NOMO-1 (cell line): Measurements from ENCODE around the gene MATN4.
A peak's percentile ranks its signal among the peaks of the same experiment; 100 is the strongest.
"Not testable (repeated sequence)": the region's sequence is repeated elsewhere in the genome, so short reads cannot be mapped to it uniquely, and the experiment has no call there.

Experiments used
- DNase-seq, 2 experiments: peaks; one replicate each; lab custom pipeline; 2025; ENCODE audit not compliant: unreplicated experiment in 2 of 2; lab: John Stamatoyannopoulos, UW

The MATN4 gene, protein sequence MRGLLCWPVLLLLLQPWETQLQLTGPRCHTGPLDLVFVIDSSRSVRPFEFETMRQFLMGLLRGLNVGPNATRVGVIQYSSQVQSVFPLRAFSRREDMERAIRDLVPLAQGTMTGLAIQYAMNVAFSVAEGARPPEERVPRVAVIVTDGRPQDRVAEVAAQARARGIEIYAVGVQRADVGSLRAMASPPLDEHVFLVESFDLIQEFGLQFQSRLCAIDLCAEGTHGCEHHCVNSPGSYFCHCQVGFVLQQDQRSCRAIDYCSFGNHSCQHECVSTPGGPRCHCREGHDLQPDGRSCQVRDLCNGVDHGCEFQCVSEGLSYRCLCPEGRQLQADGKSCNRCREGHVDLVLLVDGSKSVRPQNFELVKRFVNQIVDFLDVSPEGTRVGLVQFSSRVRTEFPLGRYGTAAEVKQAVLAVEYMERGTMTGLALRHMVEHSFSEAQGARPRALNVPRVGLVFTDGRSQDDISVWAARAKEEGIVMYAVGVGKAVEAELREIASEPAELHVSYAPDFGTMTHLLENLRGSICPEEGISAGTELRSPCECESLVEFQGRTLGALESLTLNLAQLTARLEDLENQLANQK

DNA sequence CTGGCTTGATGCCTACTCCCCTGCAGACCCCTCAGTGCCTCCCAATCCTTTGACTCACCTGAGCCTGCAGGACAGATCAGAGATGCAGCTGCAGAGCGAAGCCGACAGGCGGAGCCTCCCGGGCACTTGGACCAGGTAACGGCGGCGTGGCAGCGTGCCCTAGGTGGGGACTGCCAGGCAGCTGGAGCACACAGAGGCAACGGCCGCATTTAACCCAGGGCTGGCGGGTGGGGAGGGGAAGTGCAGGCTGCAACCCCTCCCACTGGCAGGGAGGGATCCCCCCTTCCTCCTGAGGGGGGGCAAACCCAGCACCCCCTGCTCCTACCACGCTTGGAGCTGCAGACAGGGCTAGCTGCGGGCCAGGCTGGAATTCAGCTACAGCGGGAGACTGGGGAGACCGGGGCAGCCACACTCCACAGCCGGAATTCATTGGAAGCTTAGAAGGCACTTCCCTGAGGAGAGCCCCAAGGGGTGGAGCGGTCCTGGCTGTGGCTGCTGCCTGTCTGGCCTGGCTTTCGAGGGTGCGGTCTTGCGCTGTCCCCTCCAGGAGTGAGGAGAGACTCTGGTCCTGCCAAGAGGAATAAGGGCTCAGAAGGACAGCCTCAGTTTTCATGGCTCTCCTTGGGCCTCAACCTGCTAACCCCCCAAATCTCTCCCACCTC lies at the start of gene MATN4:
TSS of gene MATN4 (minus strand) at position 183 of the 662 bp plus-strand sequence. CDS start 2,717 bp downstream, outside the sequence.
- no peak for DNase-seq

DNA sequence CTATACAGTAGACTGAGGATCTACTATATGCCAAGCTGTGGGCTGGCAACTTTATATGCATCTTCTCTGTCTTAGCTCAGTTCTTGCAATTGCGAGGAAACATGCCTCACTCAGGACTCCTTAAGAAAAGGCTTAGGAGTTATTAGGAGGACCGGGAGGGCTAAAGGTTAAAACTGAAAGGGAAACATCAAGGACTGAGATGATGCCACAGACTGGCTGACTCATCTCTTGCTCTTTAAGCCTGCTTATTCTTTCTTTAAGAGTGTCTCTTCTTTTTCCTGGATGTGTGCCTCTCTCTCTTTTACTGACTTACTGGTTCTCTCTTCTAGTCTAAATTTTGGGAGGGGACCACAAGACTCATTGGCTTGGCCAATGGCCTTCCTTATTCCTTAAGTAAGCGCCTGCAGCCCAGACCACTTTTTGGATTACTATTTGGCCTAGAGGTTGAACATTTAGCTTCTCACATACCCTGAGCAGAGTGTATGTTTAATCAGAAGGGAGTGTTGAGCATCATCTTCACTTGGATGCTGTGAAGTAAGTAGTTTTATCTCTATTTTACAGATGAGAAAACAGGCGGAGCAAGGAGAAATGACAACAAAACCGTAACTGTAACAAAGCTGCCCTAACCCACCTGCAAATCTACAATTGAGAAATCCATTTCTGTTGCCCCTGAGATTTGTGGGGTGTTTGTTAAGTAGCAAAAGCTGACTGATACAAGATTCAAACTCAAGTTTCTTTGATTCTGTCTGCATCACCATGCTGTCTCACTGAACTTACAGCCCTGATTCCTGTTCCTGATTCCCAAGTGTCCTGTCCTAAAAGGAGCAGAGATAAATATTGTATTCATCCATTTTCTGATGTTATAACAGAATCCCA lies 47.3 kb upstream of the MATN4 start:
- DNase-seq: no peak

DNA sequence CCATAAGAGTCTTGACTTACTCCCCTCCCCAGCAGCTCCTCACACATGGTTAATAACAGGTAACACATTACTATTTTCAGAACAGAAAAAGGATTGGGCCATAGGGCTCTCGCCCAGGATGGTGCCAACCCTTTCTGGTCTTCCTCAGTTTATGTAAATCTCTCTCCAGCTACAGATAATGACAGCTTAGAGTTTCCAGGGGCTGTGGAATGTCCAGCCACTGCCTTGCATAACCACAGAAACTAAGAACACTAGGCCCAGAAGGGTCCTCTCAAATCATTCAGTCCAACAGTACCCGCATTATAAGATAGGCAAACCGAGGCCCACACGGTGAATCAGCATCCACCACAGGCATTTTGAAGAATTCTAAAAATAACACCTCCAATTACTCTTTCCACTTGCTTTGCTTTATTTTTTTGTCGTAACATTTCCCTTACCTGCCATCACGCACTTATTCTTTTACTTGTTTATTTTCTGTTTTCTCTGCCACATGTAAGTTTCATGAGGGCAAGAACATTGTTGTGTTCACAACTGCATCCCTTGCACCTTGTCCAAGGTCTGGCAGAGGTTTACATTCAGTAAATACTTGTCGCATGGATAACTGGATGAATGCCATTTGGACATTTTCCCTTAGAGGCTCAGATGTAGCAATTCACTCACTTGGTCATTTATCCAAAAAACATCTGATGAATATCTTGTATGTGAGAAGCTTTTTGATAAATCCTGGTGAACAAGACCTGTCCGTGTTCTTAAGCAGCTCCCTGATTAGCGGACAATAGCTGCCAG lies 46.5 kb upstream of the MATN4 start:
- no peak for DNase-seq

DNA sequence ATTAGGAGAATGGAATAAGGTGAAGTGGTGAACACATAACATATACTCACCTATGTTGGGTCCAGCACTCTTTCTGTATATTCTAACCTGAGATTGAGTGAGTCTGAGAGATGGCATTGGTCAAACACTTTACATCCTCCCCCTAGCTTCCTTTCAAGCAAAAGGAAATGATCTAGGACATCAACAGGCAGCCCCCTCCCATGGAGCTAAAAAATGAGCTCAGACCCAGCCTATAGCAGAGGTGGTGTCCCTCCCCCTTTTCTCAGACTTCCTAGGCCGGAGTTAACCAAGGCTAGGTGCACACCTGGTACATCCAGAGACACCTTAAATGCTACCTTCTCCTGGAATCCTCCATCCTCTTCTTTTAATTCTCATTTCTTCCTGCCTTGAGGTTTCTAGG lies 45.6 kb upstream of the MATN4 start:
- DNase-seq: no peak

DNA sequence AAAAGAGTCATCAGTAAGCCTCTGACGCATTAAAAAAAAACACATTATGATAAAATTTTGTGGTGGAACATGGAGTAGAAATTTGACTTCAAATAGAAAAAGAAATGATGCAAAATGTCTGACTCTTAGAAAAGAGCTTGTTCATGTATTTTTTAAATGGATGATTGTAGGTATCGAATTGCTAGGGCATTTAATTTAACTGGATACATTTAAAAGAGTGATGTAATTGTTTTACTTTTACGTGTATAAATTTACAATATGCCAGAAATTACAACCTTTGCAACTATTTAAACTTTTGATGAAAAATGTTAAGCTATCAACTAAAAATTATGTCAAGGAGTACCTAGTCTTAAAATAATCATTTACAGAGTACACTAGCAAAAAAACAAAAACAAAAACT lies 44.6 kb upstream of the MATN4 start:
- DNase-seq: no peak

DNA sequence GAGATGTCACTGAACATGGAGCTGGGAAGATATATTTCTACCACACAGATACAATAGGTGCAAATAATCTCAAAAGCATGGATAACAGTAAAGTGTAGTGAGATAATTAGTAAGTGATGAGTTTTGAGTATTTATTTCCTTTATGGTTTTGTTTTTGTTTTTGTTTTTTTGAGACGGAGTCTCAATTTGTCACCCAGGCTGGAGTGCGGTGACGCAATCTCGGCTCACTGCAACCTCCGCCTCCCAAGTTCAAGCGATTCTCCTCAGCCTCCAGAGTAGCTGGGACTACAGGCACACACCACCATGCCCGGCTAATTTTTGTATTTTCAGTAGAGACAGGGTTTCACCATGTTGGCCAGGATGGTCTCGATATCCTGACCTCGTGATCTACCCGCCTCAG lies 42.7 kb upstream of the MATN4 start:
- not testable (repeated sequence) for DNase-seq

DNA sequence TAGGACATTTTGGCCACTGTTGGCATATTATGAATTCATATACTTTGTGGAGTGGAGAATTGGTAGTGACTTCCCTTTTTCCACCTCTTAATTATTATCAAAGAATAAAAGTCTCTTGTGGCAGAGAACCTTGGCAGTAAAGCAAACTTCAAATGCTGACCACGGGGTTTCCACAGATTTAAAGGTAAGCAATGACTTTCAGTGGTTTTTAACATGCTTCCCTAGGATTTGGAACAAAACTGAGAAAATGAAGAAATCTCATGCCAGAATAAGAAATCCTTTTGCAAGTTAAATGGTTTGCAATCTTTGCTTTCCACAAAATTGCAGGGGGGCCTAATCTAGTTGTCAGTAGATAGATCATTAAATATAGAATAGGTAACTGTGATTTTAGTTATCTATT lies 42.1 kb upstream of the MATN4 start:
- peak in 1 of 2 experiments; percentile 19 for DNase-seq

DNA sequence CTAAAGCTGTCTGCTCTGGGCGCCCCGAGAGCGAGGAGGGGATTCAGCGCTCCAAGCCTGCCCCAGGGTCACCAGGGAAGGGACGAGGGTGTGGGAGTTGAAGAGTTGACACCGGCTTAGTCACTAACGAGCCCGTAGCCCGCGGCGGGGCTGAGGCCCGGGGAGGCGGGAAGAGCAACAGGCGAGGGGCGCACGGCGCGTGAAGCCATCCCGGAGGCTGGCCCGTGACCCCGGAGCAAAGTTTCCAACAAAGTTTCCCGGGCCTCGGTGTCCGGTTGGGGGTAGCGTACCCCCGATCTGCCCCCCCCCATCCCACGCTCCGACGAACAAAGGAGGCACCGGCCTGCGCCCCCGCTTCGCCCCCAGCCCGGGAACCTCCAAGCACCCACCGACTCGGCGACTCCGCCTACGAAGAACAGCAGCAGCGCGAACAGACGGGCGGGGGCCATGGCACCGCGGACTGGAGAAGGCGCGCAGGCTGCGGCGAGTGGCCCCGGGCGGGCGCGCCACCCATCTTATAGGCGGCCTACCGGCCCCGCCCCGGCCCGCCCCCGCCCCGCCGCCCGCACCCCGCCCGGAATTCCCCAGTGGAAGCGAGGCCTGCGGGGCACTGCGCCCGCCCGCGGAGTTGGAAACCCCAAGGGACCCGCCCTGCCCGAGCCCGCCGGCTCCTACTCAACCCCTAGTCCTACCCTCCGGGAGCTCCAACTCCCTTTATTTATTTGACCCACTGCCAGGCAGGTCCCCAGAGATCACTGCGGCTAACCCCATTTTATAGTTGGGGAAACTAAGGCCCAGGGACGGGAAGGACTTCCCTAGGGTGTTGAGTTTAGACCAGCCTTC lies 40.1 kb upstream of the MATN4 start, which contains the start of gene SDC4:
TSS of gene SDC4 (minus strand) at position 489 of the 843 bp plus-strand sequence. CDS start at position 449, 40 bp downstream.
- peak; percentile 25 to 37 for DNase-seq

DNA sequence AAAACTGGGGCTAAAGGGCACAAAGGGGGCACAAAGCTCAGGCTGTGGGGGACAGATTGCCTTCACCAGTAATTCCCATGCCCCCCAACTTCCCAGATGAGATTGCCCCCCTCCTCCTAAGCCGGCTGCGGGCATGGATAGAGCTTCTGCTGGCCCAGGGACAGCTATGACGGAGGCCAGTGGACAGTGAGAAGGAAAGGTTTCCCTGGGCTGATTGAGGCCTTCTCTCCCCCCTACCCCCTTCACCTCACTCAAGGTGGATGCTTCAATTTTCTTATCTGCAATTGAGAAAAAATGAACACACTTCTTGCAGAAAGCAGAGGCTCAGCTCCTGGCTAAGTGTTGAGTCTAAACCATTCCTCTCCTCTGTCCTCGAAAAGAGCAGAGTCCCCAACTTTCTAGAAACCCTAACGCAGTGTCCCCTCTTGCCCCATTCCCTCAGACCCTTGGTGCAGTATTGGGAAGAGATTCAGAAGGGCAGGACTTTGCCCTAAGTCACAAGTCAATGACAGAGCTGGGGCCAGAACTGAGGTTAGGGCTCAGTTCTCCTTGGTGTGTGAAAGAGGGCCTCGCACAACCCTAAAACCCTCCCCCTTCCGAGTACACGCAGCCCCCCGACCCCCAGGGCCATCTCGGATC lies 39.3 kb upstream of the MATN4 start:
- DNase-seq: no peak

DNA sequence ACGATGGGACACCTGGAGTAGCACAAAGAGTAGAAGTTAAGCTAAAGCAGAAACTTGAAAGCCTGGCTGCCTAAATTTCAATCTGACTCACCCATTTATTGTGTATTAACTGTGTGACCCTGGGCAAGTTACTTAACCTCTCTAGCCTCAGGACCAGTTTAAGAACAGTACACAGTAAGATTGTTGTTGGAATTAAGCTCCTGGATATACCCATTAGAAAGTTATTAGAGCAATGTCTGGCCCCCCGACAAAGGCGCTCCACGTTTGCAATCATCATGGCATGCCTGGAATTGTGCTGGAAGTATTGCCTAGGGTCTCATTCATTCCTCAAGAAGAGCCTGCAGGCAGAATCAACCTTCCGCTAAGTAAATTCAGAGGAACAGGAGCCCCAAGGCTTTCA lies 38.8 kb upstream of the MATN4 start:
- no peak for DNase-seq

DNA sequence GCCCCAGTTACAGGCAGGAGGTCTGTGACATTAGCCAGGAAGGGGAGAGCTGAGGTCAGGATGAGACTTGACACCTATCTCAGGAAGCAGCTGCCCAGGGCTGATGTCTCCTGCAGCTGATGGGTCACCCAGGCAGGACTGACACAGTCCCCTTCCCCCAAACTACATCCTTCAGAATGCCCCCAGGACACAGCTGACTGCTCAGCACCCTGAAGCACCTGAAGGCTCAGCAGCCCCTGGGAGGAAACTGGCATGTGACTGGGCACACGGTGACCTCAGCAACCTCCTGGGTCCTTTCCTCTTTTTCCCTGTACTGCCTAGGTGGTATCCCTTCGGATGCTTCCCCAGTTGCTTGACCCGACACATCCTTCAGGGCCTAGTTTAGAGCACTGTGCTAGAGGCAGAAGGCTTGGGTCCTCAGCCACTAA lies 38.2 kb upstream of the MATN4 start:
- no peak for DNase-seq

DNA sequence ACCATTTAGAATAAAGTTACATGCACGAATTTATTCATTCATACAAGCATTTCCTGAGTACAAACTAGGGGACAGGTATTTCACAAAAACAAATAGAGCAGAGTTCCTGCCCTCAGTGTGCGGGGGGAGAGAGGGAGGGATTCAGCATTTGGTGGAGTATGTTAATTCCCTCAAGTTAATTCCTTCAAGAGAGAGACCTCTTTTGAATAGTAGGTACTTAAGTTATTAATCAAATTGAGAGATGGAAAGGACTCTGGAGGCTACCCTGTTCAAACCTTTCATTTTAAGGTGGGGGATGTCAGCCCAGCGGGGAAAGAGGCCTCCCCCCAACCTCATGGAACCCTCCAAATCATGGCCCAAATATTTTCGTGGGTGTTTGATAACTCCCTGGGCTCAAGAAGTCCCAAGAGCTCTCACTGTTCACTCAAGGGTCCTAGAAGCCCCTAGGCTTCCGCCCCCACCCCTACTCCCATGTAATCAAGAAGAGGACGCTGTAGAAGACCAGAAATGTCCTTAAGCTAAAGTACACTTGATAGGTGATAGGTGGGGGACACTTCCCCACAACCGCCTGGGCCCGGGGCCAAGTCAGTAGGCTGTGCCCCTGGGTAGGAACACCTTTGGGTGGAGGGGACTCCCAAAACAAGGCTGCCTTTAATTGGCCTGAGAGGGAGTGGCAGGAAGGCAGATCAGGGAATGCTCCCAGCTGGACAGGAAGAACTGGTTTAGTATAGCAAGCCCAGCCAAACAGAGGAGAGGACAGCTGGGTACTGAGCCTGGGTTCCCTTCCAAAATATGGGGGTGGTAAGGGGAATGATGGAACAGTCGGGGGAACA lies 37.2 kb upstream of the MATN4 start:
- DNase-seq: no peak

DNA sequence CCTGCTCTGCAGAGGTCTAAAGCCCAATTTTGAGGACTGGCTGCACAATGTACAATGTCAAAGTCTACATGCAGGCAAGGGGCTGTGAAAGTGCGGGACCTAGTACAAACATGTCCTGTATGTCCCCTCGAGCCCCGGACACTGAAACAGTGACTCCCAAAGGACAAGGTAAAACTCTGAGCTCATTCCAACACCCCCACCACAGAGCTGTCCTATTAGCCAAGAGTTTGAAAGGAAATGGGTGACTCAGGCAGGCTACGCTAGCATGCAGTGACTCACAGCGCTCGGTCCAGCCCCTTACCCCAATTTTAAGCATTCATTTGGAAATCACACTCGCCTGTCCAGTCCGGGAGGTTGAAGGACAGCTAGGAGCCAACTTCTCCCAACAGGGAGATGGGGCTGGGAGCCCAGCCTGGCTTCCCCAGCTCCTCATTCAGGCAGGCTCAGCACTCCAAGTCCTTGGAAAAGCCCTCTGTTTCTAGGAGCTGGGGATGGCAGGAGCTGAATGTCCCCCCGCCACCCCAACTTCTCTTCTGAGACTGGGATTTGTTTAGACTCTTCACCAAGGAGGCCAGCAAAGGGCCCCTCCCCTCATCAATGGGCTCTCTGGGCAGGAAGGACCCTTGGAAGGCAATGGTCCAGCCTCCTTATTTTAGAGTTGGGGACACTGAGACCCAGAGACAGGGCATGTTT lies 36.2 kb upstream of the MATN4 start:
- peak; percentile 77 to 83 for DNase-seq

DNA sequence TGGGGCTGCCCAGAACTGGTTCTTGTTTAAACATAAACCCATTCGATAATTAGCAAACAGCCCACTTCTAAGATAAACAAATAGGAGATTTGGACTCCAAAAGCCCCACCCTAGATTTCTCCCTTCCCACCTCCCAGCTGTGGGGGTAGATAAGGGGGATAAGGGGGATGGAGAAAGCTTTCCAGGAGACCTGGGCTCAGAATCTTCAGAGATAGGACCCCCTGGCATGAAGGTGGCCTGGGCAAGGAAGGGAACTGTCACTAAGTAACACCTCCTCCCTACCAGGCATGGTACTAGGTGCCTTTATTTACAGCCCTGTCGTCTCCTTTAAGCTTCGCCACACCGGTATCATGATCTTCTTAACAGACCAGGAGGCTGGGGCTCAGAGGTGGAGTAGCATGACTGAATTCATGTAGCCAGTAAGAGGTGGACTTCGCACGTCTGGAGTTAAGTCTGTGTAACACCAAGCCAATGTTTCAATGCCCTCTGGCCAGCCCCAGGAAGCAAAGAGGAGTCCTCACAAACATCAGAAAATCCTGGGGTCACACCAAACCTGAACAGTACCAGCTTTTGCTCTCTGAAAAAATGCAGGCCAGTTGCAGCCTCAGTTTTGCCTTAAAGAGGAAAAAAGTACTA lies 35.6 kb upstream of the MATN4 start:
- no peak for DNase-seq

DNA sequence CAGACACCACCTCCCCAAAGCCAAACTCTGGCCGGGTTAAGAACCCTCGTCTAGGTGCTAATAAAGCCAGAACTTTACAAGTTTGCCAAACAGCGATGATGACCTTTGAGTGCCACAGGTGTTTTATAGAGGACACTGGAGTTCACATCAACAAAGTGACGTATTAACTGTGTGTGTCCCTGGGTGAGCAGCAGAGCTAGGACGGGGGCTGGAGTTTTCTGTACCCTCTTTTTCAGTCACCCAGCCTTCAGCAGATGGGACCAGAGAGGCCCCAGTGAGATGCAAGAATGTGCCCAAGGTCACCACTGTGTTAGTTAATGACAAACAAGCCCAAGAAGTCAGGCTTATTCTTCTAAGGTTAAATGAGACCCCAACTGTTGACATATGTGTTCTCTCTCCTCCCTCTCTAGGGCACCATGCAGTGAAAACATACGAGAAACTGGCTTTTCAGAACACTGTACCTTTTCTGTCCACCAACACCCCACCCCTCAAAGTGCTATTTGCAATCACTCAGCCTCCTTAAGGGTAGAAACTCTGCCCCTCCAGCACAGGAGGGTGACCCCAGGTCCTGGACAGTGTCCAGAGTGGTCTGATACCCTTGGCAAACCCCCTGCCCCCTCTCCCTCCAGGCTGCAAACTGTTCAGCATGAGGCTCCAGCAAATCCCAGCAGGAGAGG lies 34.9 kb upstream of the MATN4 start:
- DNase-seq: no peak
